GM18498 (cell line): Measurements from ENCODE around the gene DNAH1.

Experiments
- ATAC-seq: cut with Tn5 transposase; IDR thresholded peaks from one replicate; pipeline ENCODE4 v1.9.1; 2021; ENCODE audit warnings: mild to moderate bottlenecking, moderate library complexity; ENCODE audit not compliant: unreplicated experiment

The DNAH1 gene

DNA sequence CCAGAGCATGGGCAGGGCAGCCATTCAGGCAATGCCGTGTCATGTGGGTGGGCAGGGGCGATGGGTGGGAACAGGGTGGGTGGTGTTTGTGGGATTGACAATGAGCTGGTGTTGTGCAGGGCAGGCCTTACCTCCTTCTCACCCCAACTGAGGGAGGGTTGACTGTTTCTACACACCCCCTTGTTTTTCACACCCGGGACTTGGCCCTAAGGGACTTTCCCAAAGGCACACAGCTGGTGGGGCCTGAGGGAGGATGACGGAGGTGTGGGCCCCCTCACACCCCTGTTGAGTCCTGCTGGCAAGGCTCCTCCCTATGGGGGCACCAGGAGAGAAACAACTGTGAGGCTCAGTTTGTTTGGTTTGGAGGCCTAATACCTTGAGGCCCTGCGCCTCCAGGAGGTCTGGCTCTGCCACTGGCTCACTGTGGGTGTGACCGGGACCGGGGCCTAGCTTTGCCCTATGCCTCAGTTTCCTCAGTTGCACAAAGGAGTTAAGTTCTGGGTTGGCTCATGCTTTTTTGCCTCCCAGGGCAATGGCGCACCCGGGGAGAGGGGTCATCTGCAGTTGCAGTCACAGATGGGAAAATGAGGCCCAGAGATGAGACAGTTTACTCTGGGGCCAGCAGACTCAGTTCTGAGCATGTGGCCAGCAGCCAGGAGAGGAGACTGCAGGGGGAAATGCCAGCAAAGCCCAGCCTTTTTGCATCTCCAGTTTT lies 5.1 kb upstream of the DNAH1 start:
- peak; percentile 58 for ATAC-seq

DNA sequence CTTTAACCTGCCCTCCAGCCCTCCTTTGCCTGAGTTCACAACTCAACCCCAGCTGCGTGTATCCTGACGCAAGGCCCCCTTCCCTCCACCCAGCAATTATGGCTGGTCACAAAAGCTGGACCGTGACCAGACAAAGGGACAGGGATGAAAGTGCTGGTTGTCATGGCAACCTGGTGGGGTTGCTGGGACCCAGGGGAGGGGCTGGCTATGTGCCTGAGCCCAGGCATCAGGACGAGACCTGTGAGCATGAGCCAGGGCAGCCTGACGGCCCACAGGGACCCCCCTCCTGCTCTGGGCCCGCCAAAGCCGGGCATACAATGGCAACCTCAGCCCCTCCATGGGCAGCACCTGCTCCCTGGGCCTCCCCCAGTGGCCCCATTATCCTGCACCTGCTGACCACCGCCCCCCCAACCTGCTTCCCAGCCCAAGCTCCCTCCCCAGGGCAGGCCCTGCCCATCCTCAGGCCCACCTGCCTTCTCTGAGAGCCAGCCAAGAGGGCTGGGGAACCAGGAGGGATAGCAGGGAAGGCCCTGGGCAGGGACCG lies 4.5 kb upstream of the DNAH1 start:
- no peak for ATAC-seq

DNA sequence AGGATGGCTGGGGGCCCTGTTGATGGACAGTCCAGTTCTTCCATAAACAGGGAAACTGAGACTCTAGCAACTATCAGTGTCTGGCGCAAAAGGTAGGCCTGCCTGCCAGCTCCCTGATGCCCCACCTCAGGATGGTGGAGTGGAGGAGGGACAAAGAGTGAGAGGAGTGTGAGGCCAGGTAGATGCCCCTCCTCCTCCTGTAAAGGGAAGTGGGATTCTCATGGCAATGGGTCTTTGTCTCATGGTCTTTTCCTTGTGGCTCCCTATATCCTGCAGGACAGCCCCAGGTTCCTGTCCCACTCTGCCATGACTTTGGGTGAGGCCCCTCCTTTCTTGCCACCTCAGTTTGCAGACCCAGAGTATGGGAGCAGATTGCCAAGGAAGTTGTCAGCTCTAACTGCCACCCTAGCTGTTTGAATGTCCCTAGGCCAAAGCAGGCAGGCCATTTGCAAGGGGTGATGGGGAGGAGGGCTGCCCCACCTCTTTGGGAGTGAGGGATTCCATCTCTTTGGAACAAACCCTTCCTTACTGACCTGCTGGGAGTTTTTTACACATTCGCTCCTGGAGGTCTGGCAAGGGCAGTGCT lies 2.8 kb upstream of the DNAH1 start:
- peak; percentile 21 for ATAC-seq

DNA sequence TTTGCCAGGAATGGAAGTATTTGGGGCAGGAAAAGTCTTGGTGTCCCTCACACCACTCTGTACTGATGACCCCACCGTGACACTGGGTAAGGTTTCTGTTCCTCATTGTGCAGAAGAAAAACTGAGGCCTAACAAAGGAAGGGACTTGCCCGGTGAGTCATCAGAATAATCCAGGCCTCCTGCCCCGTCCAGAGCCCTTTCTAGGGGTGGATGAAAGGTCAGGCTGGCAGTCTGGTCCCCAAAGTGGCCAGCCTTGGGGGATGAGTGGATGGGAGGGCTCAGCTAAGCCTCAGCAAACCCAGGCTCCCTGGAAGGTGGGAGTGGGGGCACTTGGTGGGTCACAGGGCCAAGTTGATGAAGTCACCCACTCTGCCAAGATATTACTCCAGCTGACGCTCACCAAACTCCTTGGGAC lies 2.3 kb upstream of the DNAH1 start:
- ATAC-seq = peak; percentile 92

DNA sequence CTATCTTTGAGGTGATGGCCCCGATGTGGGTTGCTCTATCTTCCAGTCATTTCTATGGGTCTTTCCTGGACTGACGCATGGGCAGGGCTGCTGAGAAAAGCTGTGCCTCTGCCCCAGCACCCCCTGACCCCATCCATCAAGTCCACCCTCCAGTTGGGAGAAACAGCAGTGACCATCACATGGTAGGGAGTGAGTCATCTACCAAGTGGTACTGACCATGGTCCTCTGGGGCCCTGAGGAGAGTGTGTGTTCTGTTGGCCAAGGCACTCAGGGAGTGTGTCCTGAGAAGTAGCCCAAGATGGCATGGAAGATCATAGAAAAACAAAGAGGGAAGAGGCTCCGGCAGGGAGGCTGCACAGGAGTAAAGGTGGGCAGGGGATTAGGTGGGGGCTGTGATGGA lies 1.6 kb upstream of the DNAH1 start:
- ATAC-seq = no peak

DNA sequence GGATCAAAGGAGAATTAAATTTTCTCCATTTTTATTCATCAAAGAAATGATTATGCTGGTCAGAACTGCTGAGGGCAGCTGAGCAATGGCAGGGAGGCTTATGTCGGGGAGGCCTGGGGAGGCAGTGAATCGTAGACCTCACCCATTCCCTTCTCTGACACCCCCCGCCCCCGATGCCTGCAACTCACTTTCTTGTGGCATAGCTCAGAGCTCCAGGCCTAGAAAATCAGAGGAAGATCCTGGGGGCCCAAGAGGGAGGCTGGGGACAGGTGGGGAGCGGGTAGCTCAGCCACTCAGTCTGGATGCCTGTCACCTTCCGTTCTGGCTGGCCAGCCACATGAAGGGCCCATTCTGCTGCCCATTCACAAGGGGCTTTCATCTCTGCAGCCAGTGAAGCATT lies 1.1 kb upstream of the DNAH1 start:
- no peak for ATAC-seq

DNA sequence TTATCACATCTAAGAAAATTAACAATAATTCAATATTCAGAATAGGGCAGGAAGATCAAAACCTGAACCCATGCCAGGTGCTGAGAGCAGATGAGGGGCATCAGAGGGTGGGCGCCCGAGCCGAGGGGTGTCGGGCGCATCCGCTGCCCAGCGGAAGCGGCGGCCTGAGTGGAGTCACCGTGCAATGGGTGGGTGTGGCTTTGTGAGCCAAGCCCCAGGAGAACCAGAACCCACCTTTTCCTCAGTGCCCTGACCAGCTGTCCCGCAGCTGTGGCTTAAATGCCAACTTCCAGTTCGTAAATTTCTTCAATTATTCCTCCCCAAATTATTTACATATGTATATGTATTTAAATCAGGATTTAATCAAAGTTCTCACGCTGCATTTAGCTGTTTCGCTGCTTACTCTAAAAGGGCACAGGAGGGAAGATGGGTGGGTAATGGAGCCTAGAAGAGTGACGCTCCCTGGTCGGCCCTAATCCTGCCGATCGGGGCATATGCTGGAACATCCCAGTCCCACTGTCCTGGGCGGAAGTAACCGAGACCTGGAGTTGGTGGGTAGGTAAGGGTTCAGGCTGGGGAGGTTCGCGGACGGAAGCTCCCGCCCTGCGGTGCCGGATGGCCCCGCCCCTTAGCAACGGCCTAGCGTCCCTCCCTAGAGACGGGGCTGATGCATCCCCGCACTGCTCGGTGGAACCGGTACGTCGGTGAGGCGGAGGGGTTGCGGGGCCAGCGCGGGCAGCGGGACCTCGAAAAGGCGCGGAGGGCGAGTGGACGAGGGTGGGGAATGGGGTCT lies 1.3 kb downstream of the DNAH1 start:
- no peak for ATAC-seq

DNA sequence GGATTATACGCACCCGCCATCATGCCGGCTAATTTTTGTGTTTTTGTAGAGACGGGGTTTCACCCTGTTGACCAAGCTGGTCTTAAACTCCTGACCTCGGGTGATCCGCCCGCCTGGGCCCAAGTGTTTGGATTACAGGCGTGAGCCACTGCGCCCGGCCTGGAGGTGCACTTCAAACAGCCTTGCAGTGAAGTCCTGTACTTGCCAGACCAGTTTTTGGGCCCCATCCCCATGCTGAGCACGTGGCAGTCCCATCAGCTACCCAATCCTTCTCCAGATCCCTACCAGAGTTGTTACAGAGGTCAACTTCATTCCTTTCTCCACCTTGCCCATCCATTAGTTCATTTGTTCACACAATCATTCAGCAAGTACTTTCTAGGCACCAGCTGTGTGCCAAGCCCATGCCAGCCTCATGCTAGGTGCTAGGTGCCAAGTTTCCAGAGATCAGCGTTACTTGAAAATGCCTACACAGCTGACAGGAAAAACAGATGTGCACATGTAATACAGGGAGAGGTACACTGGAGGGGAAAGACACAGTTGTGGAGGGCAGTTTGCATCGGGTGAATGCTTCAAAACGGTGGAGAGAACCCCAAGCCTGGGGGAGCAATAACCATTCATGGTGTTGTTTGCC lies 2.2 kb downstream of the DNAH1 start:
- no peak for ATAC-seq

DNA sequence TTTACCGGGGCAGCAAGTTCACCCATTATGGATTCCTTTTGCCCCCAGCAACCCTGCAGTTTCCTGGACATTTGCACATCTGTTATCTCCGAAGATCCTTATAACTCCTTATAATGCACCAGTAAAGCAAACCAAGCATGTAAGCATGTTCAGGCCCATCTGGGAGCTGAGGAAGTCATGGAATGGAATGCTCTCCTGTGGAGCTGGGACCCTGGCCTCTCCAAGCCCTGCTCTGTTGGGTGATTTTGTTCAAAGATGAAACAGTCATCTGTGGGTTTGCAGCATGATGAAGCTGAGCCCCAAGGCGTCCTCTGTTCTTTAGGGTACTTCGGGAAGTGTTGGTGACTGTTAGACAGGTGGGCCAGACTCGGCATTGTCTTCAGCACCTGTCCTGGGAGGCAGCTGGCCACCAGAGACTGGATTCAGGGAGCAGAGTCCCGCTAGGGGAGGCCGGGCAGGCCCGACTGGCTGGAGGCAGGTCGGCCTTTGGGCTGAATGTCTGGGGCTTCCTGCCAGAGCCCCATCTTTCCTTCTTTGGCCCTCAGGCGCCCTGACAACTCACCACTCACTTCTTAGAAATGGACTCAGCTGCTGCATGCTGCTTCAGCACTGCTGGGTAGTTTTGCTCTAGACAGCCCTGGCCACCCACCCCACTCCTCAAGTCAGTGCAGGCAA lies 3.9 kb downstream of the DNAH1 start:
- ATAC-seq = no peak

DNA sequence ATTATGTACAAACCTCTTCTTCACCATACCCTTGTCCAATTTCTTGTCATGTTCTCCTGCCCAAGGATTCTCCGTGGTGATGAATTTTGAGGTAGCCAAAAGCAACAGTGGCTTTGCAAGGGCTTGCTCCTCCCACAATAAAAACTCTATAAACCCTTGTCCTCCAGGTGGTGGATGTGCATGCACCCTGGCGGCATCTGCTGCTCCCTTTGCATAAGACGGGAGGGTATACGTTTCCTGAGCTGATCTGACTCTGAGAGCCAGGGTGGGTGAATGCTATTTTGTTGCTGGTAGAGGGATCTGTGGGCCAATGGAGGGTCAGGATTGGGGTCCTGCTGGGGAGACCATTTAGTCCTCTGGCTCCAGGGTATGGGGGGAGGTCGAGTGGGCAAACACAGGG lies 5.4 kb downstream of the DNAH1 start:
- ATAC-seq = no peak

DNA sequence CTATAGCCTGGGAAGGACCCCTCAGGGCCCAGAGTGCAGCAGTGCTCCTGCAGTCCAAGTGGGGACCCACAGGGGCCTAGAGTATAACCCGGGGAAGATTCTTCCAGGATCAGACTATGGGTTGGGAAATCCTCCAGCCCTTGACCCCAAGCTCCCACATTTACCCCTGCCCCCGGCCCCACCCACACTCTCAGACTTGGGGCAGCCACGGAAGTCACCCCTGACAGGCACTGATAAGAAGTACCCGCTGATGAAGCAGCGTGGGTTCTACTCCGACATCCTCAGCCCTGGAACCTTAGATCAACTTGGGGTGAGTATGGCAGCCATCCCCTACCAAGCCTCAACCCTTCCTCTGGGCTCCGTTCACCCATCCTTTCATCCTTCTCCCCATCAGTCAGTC lies 6.3 kb downstream of the DNAH1 start:
- no peak for ATAC-seq

DNA sequence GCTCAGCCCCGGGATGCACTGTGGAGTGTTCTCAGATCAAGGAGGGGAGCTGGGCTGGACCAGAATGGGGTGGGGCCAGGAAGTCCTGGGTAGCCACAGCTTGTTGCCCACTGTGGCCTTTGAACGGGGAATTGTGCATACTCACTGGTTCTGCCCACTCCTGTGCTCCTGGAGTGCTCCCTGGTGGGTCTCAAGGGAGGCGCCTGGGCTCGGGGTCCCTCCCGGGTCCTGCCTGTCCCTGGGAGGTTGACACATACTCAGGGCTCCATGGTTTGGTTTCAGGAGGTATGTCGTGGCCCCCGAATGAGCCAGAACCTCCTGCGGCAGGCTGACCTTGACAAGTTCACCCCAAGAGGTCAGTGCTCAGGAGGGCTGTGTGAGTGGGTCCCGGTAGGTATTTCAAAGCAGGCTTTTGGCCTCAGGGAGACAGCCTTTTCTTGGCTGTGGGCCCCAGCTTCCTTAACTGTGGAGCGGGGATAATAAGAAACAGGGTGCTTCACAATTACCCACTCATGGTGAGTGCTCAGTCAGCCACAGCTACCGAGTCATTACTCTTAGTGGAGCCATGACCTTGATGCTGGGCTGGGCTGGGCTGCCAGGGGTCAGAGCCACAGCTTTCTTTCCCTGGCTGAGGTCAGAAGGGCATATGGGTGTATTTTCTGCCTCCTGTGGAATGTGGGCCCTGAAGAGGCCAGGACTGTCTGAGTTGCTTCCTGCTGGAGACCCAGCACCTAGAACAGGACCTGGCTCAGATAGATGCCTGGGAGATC lies 7.6 kb downstream of the DNAH1 start:
- ATAC-seq = no peak

DNA sequence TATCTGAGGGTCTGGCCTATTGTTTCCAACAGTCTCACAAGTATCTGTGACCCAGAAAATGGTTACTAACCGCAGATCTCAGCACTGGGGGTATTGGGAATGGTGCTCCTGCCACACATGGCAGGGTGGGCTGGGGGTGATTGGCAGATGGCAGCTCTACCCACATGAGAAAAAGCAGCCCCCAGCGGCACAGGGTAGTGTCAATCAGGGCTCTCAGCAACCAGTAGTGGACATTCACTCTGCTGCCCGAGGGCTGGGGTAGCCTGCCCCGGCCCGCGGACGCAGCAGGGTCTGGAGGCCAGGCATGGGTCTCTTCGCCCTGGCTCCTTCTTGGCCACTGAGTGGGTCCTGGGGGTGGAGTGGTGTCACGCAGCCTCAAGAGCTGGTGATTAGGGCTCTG lies 8.6 kb downstream of the DNAH1 start:
- ATAC-seq = no peak

DNA sequence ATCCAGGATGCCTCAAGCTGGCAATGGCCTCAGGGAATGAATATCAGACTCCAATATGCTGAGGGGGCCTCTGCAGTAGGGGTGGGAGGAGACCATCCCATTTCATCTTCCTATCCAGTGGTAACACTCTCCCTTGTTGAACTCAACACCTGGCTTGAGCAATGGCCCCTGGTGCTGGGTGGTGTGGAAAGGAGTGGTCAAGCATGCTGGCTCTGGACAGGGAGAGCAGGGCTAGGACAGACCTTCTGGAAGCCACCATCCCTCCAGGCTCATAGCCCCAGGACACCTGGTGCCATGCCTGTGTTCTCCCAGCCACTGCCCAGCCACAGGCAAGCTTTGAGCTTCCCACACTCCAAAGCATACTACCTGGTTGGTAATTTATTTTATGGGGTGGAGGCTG lies 9.6 kb downstream of the DNAH1 start:
- ATAC-seq = no peak

DNA sequence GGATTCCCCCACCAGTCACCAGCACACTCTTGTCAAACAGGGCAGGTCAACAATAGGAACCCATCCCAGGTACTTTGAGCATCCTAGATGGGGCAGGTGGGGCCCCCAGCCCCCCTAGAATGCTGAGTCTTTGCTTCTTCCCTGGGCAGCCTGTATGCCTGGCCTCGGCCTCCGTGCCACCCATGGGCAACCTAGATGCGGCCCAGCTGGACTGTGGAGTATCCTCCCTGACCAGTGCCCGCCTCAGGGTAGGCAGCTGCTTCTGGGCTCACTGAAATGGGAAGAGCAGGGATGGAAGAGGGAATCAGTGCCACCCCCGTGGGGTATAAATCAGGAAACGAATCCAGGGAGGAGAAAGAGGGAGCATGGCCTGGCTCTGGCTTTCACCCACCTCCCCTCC lies 10.9 kb downstream of the DNAH1 start:
- no peak for ATAC-seq

DNA sequence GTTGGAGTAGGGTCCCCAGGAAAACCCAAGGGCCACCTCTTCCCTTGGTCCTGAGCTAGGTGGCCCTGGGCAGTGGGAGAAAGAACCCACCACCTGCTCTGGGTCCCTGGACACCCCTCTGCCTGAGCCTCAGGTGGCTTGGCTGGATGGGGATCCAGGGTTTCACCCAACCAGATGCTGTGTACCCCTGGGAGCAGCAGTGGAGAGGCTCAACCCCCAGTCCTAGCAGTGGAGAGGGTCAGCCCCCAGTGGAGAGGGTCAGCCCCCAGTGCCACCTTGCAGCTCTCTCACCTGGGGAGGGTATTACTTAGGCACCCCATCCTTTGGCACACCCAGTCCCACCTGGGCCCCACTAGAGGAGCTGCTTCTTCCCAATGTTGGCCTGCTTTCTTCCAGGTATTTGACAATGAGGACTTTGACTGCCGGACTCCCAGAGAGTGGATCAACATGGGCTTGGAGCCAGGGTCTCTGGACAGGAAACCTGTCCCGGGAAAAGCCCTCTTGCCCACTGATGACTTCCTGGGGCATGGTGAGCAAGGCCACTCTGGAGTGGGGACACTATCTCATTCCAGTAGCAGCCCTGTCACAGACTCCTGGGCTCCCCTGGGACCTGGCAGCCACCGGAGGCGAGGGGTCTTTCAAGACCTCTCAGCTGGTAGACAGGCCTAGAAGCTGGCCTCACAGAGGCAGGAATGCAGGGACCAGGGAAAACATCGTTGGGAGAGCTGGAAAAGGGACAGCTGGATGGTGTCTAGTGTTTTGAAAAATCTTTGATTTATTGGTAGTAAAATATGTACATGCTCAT lies 11.6 kb downstream of the DNAH1 start:
- no peak for ATAC-seq

DNA sequence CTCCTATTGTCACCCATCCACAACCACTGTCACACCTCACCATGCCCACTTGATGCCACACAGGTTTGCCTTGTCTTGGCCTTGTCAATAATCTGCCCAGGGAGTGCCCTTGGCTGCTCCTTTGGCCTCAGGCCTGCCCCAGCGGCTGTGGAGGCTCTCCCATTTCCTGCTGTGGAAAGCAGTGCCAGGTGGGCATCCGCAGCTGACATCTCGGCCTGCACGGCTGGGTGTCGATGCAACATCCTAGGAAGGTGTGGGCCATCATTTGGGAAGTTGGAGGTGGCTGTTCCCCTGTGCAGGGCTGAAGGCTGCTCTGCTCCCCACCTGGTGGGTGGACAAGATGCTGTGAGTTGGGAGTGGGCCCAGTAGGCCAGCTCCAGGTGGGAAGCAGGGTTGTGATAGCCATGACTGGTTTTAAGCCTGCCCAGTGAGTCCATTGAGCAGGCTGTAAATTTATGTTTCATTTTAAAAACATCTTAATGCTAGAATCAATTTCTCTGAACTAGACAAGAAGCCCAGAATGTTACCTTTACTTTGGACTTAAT lies 12.5 kb downstream of the DNAH1 start:
- ATAC-seq = no peak

DNA sequence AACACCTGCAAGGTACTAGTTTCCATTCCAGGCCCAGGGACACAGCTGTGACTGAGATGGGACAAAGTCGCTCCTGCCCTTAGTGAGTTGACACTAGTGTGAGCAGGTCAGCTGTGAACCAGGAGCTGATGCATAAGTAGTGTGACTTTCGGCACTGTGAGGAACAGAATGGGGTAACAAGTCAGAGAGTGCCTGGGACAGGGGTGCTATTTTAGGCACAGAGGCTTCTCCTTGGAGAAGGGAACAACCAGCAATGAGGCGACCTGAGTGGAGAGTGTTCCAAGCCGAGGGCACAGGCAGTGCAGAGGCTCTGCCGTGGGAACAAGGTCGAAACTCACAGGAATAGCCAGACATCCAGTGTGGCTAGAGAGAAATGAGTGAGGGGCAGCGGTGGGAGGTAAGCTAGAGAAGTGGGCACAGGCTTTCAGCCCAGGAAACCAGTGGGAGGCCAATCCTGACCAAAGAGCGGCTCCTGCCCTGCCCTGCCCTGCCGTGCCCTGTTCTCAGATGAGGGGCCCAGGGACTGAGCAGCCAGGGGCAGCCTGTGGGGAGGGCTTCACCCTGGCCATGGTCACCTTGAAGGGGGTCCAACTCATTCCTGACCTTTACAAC lies 14.2 kb downstream of the DNAH1 start:
- no peak for ATAC-seq

DNA sequence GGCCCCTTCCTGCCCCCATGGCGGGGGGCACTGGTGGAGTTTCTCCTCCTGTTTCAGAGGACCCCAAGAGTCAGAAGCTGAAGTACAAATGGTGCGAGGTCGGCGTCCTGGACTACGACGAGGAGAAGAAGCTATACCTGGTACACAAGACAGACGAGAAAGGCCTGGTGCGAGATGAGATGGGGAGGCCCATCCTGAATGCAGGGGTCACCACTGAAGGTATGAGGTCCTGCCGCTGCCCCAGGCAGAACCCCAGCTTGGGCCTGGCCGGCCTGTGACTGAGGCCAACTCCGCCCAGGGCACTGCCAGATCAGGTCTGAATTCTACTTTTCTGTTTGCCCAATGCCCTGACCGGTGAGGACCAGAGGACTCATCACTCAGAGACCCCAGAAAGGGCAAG lies 15.0 kb downstream of the DNAH1 start:
- ATAC-seq = no peak
